Breast epithelium (tissue), 4 donors: ENCODE data around the gene PHRF1. TPM values are rescaled to one million over a fixed set of nuclear protein-coding genes. Genes with fewer than 3 reads are reported as not detected.

Source experiments
- DNase-seq, 2 donors: peaks; one replicate each; pipeline ENCODE4 v3.0.0-alpha.2; 2019; ENCODE audit warnings: low spot score in 2 of 2
- H3K27ac ChIP-seq, 2 donors: fragments of 200-600 bp; sonication (generic) in 1 of 2; one replicate each; pipeline ENCODE4 v1.5.1; 2016 to 2019; ENCODE audit warnings: mild to moderate bottlenecking in 1 of 2
- H3K27me3 ChIP-seq, 2 donors: fragments of 200-600 bp; sonication (generic) in 1 of 2; one replicate each; pipeline versions ENCODE4 v1.5.1 to v1.6.0; 2017 to 2019; ENCODE audit warnings: control low read depth in 1 of 2, mild to moderate bottlenecking in 1 of 2
- H3K36me3 ChIP-seq: fragments of 200-600 bp; one replicate; pipeline ENCODE4 v1.5.1; 2019
- H3K4me1 ChIP-seq, 2 donors: fragments of 200-600 bp; sonication (generic); one replicate each; pipeline ENCODE4 v1.5.1; 2016 to 2019; ENCODE audit warnings: control low read depth in 1 of 2
- H3K4me3 ChIP-seq, 3 donors: fragments of 200-600 bp; sonication (generic); 1 replicate in 2 of 3; 2 replicates in 1 of 3; pipeline ENCODE4 v1.5.1; 2016 to 2019; ENCODE audit warnings: mild to moderate bottlenecking in 3 of 3, moderate library complexity in 2 of 3
- H3K9me3 ChIP-seq, 2 donors: fragments of 200-600 bp; sonication (generic) in 1 of 2; one replicate each; pipeline ENCODE4 v1.5.1; 2016 to 2019; ENCODE audit warnings: control low read depth in 1 of 2
- POLR2A ChIP-seq: fragments of 450-650 bp; IDR thresholded peaks from one replicate; pipeline ENCODE4 v1.6.1; 2016; ENCODE audit warnings: antibody characterized with exemption, mild to moderate bottlenecking, moderate library complexity
- POLR2AphosphoS5 ChIP-seq, 3 donors: sonication (generic); formaldehyde crosslinking; IDR thresholded peaks; one replicate each; pipeline ENCODE4 v1.6.1; 2017; ENCODE audit warnings: antibody characterized with exemption in 3 of 3
- intact Hi-C: fragments of 100-400 bp; cut with DNase I; formaldehyde crosslinking; loops from one replicate; pipeline ENCODE4 v1.15.1; 2023; ENCODE audit warnings: low total_unique reads
- total RNA-seq, 3 donors: library from RNA; depleted of rRNA; stranded (reverse); fragments of >200 nt; gene quantifications; one replicate each; pipeline ENCODE4 v1.1.0, GENCODE V29; 2016
- TF ChIP-seq, protein P1 (sequence below), 3 donors: fragments of 450-650 bp; IDR thresholded peaks; one replicate each; pipeline ENCODE4 v1.5.1; 2016 to 2017; ENCODE audit warnings: antibody characterized with exemption in 3 of 3, mild to moderate bottlenecking in 3 of 3, moderate library complexity in 3 of 3

Gene PHRF1
- total RNA-seq, 3 donors from 2014 or later = 18.6 to 22.1 (median 21.3) TPM

DNA sequence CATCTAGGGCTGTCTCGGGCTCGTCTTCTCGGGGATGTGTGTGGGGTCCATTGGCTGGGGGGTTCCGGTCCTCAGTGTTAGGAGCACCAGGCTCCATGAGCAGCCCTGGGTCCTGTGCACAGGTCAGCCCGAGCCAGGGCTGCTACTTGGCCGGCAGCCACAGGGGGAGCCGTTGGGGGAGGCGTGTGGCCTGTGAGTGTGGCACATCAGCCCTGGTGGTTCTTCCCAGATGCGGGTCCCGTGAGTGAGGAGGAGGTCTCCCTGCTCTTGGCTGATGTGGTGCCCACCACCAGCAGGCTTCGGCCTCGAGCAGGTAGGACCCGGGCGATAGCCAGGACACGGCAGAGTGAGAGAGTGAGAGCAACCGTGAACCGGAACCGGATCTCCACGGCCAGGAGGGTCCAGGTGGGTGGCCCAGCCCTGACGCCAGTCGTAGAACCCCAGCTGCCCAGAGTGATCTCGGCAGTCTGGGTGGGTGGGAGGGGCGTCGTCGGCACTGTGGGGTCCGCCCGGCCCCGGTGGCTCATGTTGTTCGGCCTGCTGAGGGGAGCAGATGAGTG lies 21.0 kb downstream of the PHRF1 start:
- Histone ChIP-seq H3K36me3 (peaks cover 2% of the 10 kb centered on the region), H3K4me1 (no peaks in the 10 kb centered on the region), H3K27ac (no peak overlapping the region), H3K4me3 (no peak overlapping the region), H3K27me3 (no peaks in the 10 kb centered on the region), H3K9me3 (no peaks in the 10 kb centered on the region)
- TF ChIP-seq, protein P1, sequence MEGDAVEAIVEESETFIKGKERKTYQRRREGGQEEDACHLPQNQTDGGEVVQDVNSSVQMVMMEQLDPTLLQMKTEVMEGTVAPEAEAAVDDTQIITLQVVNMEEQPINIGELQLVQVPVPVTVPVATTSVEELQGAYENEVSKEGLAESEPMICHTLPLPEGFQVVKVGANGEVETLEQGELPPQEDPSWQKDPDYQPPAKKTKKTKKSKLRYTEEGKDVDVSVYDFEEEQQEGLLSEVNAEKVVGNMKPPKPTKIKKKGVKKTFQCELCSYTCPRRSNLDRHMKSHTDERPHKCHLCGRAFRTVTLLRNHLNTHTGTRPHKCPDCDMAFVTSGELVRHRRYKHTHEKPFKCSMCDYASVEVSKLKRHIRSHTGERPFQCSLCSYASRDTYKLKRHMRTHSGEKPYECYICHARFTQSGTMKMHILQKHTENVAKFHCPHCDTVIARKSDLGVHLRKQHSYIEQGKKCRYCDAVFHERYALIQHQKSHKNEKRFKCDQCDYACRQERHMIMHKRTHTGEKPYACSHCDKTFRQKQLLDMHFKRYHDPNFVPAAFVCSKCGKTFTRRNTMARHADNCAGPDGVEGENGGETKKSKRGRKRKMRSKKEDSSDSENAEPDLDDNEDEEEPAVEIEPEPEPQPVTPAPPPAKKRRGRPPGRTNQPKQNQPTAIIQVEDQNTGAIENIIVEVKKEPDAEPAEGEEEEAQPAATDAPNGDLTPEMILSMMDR (IDR thresholded peaks at IDR 0.05) = no peak
- TF ChIP-seq POLR2A (no peak), POLR2AphosphoS5 (IDR thresholded peaks at IDR 0.05) (no peak)
- no peak for DNase-seq
- intact Hi-C loops = no loop called here

DNA sequence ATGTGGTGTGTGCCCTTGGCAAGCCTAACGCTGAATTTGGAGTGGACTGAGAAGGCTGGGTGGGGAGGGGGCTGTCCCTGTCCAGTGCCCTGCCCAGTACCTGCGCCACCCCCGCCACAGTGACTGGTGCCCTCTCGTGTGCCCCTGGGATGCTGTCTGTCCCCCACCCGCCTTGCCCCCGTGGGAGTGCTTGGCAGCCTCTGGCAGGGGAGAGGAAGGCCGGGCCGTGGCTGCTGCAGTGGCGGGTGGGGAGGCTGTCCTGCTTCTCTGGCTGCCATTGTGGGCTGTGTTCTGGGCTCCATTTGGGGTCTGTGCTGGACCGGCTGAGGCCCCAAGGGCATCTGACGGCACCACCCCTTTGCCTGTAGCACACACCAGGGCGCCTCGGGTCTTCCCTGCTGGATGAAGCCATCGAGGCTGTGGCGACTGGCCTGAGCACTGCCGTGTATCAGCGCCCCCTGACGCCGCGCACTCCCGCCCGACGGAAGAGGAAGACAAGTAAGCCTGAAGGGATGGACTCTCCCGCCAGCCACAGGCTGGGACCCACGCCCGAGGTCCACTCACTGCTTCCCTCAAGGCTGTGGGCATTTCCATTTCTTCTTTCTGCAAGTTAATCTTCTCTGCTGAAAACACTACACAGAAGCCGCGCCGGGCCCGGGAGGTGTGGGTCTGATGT lies 21.9 kb downstream of the PHRF1 start:
- intact Hi-C loops = no loop called here
- no peak for DNase-seq
- Histone ChIP-seq H3K27ac (no peak overlapping the region), H3K36me3 (no peaks in the 10 kb centered on the region), H3K4me3 (no peak overlapping the region), H3K27me3 (no peaks in the 10 kb centered on the region), H3K4me1 (no peaks in the 10 kb centered on the region), H3K9me3 (no peaks in the 10 kb centered on the region)
- TF ChIP-seq POLR2A (no peak), POLR2AphosphoS5 (IDR thresholded peaks at IDR 0.05) (no peak)
- TF ChIP-seq, protein P1 (IDR thresholded peaks at IDR 0.05) = no peak

DNA sequence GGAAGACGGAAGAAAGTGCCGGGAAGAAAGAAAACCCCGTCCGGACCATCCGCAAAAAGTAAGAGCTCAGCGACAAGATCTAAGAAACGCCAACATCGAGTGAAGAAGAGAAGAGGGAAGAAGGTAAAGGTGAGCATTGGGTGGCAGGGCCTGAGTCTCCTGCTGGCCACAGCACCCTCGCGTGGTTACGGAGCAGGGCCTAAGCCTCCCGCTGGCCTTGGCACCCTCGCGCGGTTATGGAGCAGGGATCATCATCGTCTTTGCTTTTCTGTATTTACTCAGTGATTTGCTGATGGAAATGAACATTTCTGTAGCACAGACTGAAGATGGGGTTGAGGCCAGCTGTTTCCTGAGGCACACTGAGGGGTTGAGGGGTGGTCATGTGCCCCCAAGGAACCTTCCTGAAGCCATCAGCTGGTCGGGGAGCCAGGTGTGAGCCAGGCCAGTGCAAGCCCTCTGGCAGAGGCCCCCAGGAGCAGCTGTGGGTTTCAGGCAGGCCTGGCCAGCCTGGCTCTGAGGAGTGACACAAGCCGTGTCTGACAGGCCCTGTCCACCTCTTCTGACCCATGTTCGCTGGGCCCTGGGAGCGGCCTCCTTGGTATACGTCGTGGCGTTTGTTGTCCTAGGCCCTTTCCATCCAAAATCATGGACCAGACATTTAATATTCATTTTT lies 25.4 kb downstream of the PHRF1 start:
- intact Hi-C loops = loop anchor here (1.0 kb wide), 1 partner anchor 15 kb away; no protein-coding TSS in a partner anchor
- DNase-seq = no peak
- H3K27ac ChIP-seq = no peak overlapping the region
- H3K9me3 ChIP-seq = no peaks in the 10 kb centered on the region
- H3K4me1 ChIP-seq = no peaks in the 10 kb centered on the region
- H3K4me3 ChIP-seq = no peak overlapping the region
- no peak for TF ChIP-seq POLR2A
- TF ChIP-seq, protein P1 (IDR thresholded peaks at IDR 0.05) = no peak
- TF ChIP-seq POLR2AphosphoS5 (IDR thresholded peaks at IDR 0.05) = no peak
- H3K36me3 ChIP-seq = peaks cover 6% of the 10 kb centered on the region
- no peaks in the 10 kb centered on the region for H3K27me3 ChIP-seq

DNA sequence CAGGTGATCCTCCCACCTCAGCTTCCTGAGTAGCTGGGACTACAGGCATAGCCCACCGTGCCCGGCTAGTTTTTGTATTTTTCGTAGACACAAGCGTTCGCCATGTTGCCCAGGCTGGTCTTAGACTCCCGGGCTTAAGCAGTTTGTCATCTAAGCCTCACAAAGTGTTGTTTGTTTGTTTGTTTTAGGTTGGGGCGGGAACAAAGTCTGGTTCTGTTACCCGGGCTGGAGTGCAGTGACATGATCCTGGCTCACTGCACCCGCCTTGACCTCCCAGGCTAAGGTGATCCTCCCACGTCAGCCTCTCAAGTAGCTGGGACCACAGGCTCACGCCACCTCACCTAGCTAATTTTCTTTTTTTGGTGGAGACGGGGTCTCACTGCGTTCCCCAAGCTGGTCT lies 26.9 kb downstream of the PHRF1 start:
- intact Hi-C loops = no loop called here
- no peaks in the 10 kb centered on the region for H3K4me1 ChIP-seq
- no peak for TF ChIP-seq POLR2AphosphoS5 (IDR thresholded peaks at IDR 0.05)
- TF ChIP-seq, protein P1 (IDR thresholded peaks at IDR 0.05) = no peak
- no peak for TF ChIP-seq POLR2A
- H3K27me3 ChIP-seq = no peaks in the 10 kb centered on the region
- no peak overlapping the region for H3K4me3 ChIP-seq
- H3K36me3 ChIP-seq = peaks cover 6% of the 10 kb centered on the region
- no peaks in the 10 kb centered on the region for H3K9me3 ChIP-seq
- no peak for DNase-seq
- H3K27ac ChIP-seq = no peak overlapping the region
